Kidney (tissue), 14 donors: ENCODE data around the gene CAMK2A. TPM values are rescaled to one million over a fixed set of nuclear protein-coding genes. Genes with fewer than 3 reads are reported as not detected.

ENCODE experiments used
- DNase-seq, 5 donors: peaks; one replicate each; pipeline ENCODE4 v3.0.0-alpha.2; 2013 to 2020
- FAIRE-seq: peaks from 2 replicates; lab custom pipeline; 2012; peaks lifted over from hg19 to GRCh38; lab: Jason Lieb, UNC
- H3K27ac ChIP-seq, 2 donors: one replicate each; pipeline ENCODE4 v1.7.0; 2013; ENCODE audit warnings: low read depth in 2 of 2, low read length in 2 of 2, inconsistent platforms in 1 of 2
- H3K27me3 ChIP-seq: one replicate; pipeline ENCODE4 v1.7.1; 2013; ENCODE audit warnings: low read length, inconsistent platforms; ENCODE audit not compliant: control insufficient read depth, insufficient read depth
- H3K36me3 ChIP-seq, 3 donors: one replicate each; pipeline versions ENCODE4 v1.7.0 to v1.7.1; 2013; ENCODE audit warnings: low read length in 3 of 3, control low read depth in 1 of 3, inconsistent platforms in 1 of 3; ENCODE audit not compliant: insufficient read depth in 3 of 3, control insufficient read depth in 2 of 3
- H3K4me1 ChIP-seq, 3 donors: one replicate each; pipeline versions ENCODE4 v1.7.0 to v1.7.1; 2013; ENCODE audit warnings: low read length in 3 of 3, inconsistent platforms in 1 of 3, low read depth in 1 of 3; ENCODE audit not compliant: control insufficient read depth in 2 of 3, insufficient read depth in 2 of 3
- H3K4me3 ChIP-seq, 3 donors: one replicate each; pipeline versions ENCODE4 v1.7.0 to v1.8.1; 2013; ENCODE audit warnings: low read length in 3 of 3, control low read depth in 1 of 3, inconsistent platforms in 1 of 3
- H3K9ac ChIP-seq, 3 donors: one replicate each; pipeline versions ENCODE4 v1.7.0 to v1.7.1; 2013; ENCODE audit warnings: low read length in 3 of 3, control low read depth in 1 of 3, inconsistent platforms in 1 of 3
- H3K9me3 ChIP-seq, 3 donors: one replicate each; pipeline versions ENCODE4 v1.7.0 to v1.7.1; 2013; ENCODE audit warnings: low read length in 3 of 3, control low read depth in 1 of 3, inconsistent platforms in 1 of 3; ENCODE audit not compliant: control insufficient read depth in 2 of 3, insufficient read depth in 1 of 3
- CTCF ChIP-seq: IDR thresholded peaks from 3 replicates; pipeline ENCODE4 v1.5.1; 2012; ENCODE audit warnings: mild to moderate bottlenecking, moderate library complexity, borderline replicate concordance; ENCODE audit not compliant: insufficient read depth; ENCODE audit errors: extremely low read depth
- intact Hi-C: fragments of 100-400 bp; cut with DNase I; formaldehyde crosslinking; loops from one replicate; pipeline ENCODE4 v1.11.1; 2022
- polyA plus RNA-seq: library from polyadenylated mRNA; stranded (reverse); fragments of 350-450 nt; fragmentation: Illumina TruSeq; extraction: RNeasy Lipid Tissue Mini Kit (QIAGEN cat#74804); gene quantifications from one replicate; pipeline ENCODE4 v1.2.3, GENCODE V29; 2014; ENCODE audit warnings: low read depth, low replicate concordance; ENCODE audit not compliant: insufficient read depth
- total RNA-seq: library from RNA; stranded (reverse); fragmentation: NEBNext Ultra II Directional; extraction: Animal tissue kit (Norgen Biotek cat#: 25700); gene quantifications from one replicate; pipeline ENCODE4 v1.2.1, GENCODE V29; 2021
- donor health status: control.
- donor health status: control.
- donor health status: control.
- donor health status: control.
- donor health status: control.
- donor health status: DM: yes; HTN: yes; CAD: no.
- donor health status: Normal renal cell carcinoma (clear cell type).

CAMK2A gene
- total and polyA plus RNA-seq, 2 donors from 2014 or later = 0.28 to 0.90 TPM

GRCh38 chr5:150301901-150302300 lies 12.3 kb upstream of the CAMK2A start:
- no peak for FAIRE-seq
- Histone ChIP-seq H3K4me1 (peaks cover 3 to 9% (median 5%) of the 10 kb centered on the region in 3 donors), H3K4me3 (peak overlapping the region in 1 of 3 donors; percentile 35), H3K36me3 (no peaks in the 10 kb centered on the region), H3K27me3 (peaks cover 3% of the 10 kb centered on the region), H3K9me3 (no peaks in the 10 kb centered on the region), H3K27ac (no peak overlapping the region), H3K9ac (no peak overlapping the region)
- intact Hi-C loops = no loop called here
- TF ChIP-seq CTCF = no peak
- no peak for DNase-seq

- no peak overlapping the region for H3K27ac ChIP-seq
- H3K9me3 ChIP-seq = no peaks in the 10 kb centered on the region
- no peaks in the 10 kb centered on the region for H3K36me3 ChIP-seq
- DNase-seq (no peak), FAIRE-seq (no peak)
- H3K4me1 ChIP-seq = peaks cover 3 to 9% (median 5%) of the 10 kb centered on the region in 3 donors
- H3K4me3 ChIP-seq = no peak overlapping the region
- peaks cover 3% of the 10 kb centered on the region for H3K27me3 ChIP-seq
- no peak overlapping the region for H3K9ac ChIP-seq
- TF ChIP-seq CTCF = no peak
- intact Hi-C loops = no loop called here
These were observed 11.6 kb upstream of the CAMK2A start for GRCh38 chr5:150301170-150301505.

GRCh38 chr5:150300496-150301169 lies 11.1 kb upstream of the CAMK2A start:
- Histone ChIP-seq H3K36me3 (no peaks in the 10 kb centered on the region), H3K4me1 (peaks cover 3 to 9% (median 5%) of the 10 kb centered on the region in 3 donors), H3K9me3 (no peaks in the 10 kb centered on the region), H3K4me3 (no peak overlapping the region), H3K27me3 (peaks cover 3% of the 10 kb centered on the region), H3K27ac (no peak overlapping the region), H3K9ac (no peak overlapping the region)
- DNase-seq (no peak), FAIRE-seq (no peak)
- no peak for TF ChIP-seq CTCF
- intact Hi-C loops = no loop called here
